Measurements from ENCODE around the gene TRAFD1. TPM values are rescaled to one million over a fixed set of nuclear protein-coding genes. Genes with fewer than 3 reads are reported as not detected.

The TRAFD1 gene
- total and polyA plus RNA-seq, 2 experiments from 2014 or later = 17.4 to 30.4 TPM

DNA sequence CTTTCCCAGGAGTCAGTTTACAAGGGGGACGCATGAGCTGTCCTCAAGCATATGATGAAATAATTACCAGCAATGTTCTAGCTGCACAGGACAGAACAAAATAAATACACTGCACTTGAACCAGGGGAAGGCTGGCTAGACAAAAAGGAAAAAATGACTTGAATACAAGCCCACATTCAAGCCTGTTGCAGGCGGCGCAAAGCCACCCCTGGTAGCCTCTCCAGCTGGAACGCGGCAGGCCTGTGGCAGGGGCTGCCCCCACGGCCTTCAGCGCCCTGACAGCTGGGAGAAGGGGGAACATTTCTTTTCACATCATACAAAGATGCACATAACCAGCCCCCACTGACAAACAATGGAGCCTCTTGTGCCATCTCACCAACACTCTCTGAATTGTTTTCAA is 57.1 kb downstream of the TRAFD1 start (continued):
- TF ChIP-seq JUNB (IDR thresholded peaks at IDR 0.05; ENCODE audit: unreplicated experiment) (no peak), ZNF331 (CRISPR knock-in tag; IDR thresholded peaks at IDR 0.05; ENCODE audit: low read depth) (no peak), EZH2 (IDR thresholded peaks at IDR 0.05; ENCODE audit: low read depth, unreplicated experiment) (no peak), EZH2phosphoT487 (IDR thresholded peaks at IDR 0.05; ENCODE audit: unreplicated experiment) (no peak), NANOG (IDR thresholded peaks at IDR 0.05; ENCODE audit: borderline replicate concordance) (no peak), STAT1 (IDR thresholded peaks at IDR 0.05; ENCODE audit: unreplicated experiment) (no peak), CREB1 (CRISPR knock-in tag; IDR thresholded peaks at IDR 0.05; ENCODE audit: low read depth) (no peak), REST (IDR thresholded peaks at IDR 0.05; ENCODE audit: unreplicated experiment) (no peak), POLR2AphosphoS5 (IDR thresholded peaks at IDR 0.05; ENCODE audit: low read depth) (no peak), ZNF114 (CRISPR knock-in tag; IDR thresholded peaks at IDR 0.05) (no peak), CTCF (conservative IDR thresholded peaks at IDR 0.05; ENCODE audit: low read depth in 2 of 2) (no peak)
- TF ChIP-seq, protein P1, sequence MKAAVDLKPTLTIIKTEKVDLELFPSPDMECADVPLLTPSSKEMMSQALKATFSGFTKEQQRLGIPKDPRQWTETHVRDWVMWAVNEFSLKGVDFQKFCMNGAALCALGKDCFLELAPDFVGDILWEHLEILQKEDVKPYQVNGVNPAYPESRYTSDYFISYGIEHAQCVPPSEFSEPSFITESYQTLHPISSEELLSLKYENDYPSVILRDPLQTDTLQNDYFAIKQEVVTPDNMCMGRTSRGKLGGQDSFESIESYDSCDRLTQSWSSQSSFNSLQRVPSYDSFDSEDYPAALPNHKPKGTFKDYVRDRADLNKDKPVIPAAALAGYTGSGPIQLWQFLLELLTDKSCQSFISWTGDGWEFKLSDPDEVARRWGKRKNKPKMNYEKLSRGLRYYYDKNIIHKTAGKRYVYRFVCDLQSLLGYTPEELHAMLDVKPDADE (IDR thresholded peaks at IDR 0.05) = no peak
